Measurements from ENCODE around the gene RNF180.
"Not testable (repeated sequence)": the region's sequence is repeated elsewhere in the genome, so short reads cannot be mapped to it uniquely, and the experiment has no call there.

RNF180 gene

GRCh38 chr5:64285188-64286130, 119.8 kb downstream of the RNF180 start:
- Mint-ChIP-seq H3K9me3 (peaks cover 12% of the 10 kb centered on the region), H3K27me3 (no peaks in the 10 kb centered on the region), H3K4me1 (no peaks in the 10 kb centered on the region), H3K27ac (no peak overlapping the region), H3K36me3 (no peaks in the 10 kb centered on the region), H3K4me3 (no peak overlapping the region)
- CTCF ChIA-PET: no interaction called here
- no peak for DNase-seq

GRCh38 chr5:64286381-64286780, 120.7 kb downstream of the RNF180 start:
- Mint-ChIP-seq H3K4me1 (no peaks in the 10 kb centered on the region), H3K9me3 (peaks cover 10% of the 10 kb centered on the region)

GRCh38 chr5:64288496-64288895, 122.9 kb downstream of the RNF180 start:
- H3K36me3 Mint-ChIP-seq, H3K27me3 Mint-ChIP-seq, H3K4me3 Mint-ChIP-seq, DNase-seq, H3K4me1 Mint-ChIP-seq, CTCF ChIA-PET, H3K27ac Mint-ChIP-seq: not testable (repeated sequence)
- H3K9me3 Mint-ChIP-seq: peaks cover 15% of the 10 kb centered on the region

More at GRCh38 chr5:64286381-64286780, 120.7 kb downstream of the RNF180 start:
- CTCF ChIA-PET: no interaction called here
- H3K36me3 Mint-ChIP-seq: no peaks in the 10 kb centered on the region
- H3K27ac Mint-ChIP-seq: no peak overlapping the region
- H3K4me3 Mint-ChIP-seq: no peak overlapping the region
- DNase-seq: no peak
- H3K27me3 Mint-ChIP-seq: no peaks in the 10 kb centered on the region

- H3K4me1 Mint-ChIP-seq: no peaks in the 10 kb centered on the region
- no peak overlapping the region for H3K4me3 Mint-ChIP-seq
- no peaks in the 10 kb centered on the region for H3K36me3 Mint-ChIP-seq
- no peak for DNase-seq
- no peak overlapping the region for H3K27ac Mint-ChIP-seq
- peaks cover 12% of the 10 kb centered on the region for H3K9me3 Mint-ChIP-seq
- no peaks in the 10 kb centered on the region for H3K27me3 Mint-ChIP-seq
- CTCF ChIA-PET: no interaction called here
Observed at GRCh38 chr5:64292611-64293215, 127.1 kb downstream of the RNF180 start.

- H3K36me3 Mint-ChIP-seq: no peaks in the 10 kb centered on the region
- H3K27me3 Mint-ChIP-seq: no peaks in the 10 kb centered on the region
- CTCF ChIA-PET: no interaction called here
- no peak for DNase-seq
- H3K9me3 Mint-ChIP-seq: peaks cover 8% of the 10 kb centered on the region
- H3K27ac Mint-ChIP-seq: no peak overlapping the region
- H3K4me3 Mint-ChIP-seq: no peak overlapping the region
- no peaks in the 10 kb centered on the region for H3K4me1 Mint-ChIP-seq
Observed at GRCh38 chr5:64295101-64295500, 129.5 kb downstream of the RNF180 start.

GRCh38 chr5:64298586-64298985, 132.9 kb downstream of the RNF180 start:
- H3K9me3 Mint-ChIP-seq: no peaks in the 10 kb centered on the region
- CTCF ChIA-PET: no interaction called here
- DNase-seq: no peak
- H3K36me3 Mint-ChIP-seq: no peaks in the 10 kb centered on the region
- no peak overlapping the region for H3K4me3 Mint-ChIP-seq
- no peaks in the 10 kb centered on the region for H3K27me3 Mint-ChIP-seq
- no peaks in the 10 kb centered on the region for H3K4me1 Mint-ChIP-seq
- no peak overlapping the region for H3K27ac Mint-ChIP-seq

GRCh38 chr5:64299805-64300204, 134.2 kb downstream of the RNF180 start:
- Mint-ChIP-seq H3K27me3 (no peaks in the 10 kb centered on the region), H3K9me3 (no peaks in the 10 kb centered on the region), H3K36me3 (no peaks in the 10 kb centered on the region), H3K27ac (no peak overlapping the region), H3K4me3 (no peak overlapping the region), H3K4me1 (no peaks in the 10 kb centered on the region)
- no peak for DNase-seq
- CTCF ChIA-PET: no interaction called here

- Mint-ChIP-seq H3K4me1 (no peaks in the 10 kb centered on the region), H3K4me3 (no peak overlapping the region), H3K27me3 (no peaks in the 10 kb centered on the region), H3K36me3 (no peaks in the 10 kb centered on the region), H3K9me3 (no peaks in the 10 kb centered on the region), H3K27ac (no peak overlapping the region)
- no peak for DNase-seq
- CTCF ChIA-PET: interaction anchor here (1.3 kb wide), 1 partner anchor 10 kb away, joined by 3 read pairs; no protein-coding TSS in a partner anchor
Observed at GRCh38 chr5:64301566-64301965, 135.9 kb downstream of the RNF180 start.

- Mint-ChIP-seq H3K27ac (no peak overlapping the region), H3K4me3 (no peak overlapping the region), H3K36me3 (no peaks in the 10 kb centered on the region), H3K27me3 (no peaks in the 10 kb centered on the region), H3K9me3 (no peaks in the 10 kb centered on the region), H3K4me1 (no peaks in the 10 kb centered on the region)
- no peak for DNase-seq
- CTCF ChIA-PET: no interaction called here
Observed at GRCh38 chr5:64308135-64308534, 142.5 kb downstream of the RNF180 start.

- Mint-ChIP-seq H3K4me3 (no peak overlapping the region), H3K27me3 (no peaks in the 10 kb centered on the region), H3K9me3 (no peaks in the 10 kb centered on the region), H3K4me1 (no peaks in the 10 kb centered on the region), H3K27ac (no peak overlapping the region), H3K36me3 (no peaks in the 10 kb centered on the region)
- no peak for DNase-seq
- CTCF ChIA-PET: no interaction called here
Observed at GRCh38 chr5:64312491-64312890, 146.8 kb downstream of the RNF180 start.

GRCh38 chr5:64315778-64316177, 150.1 kb downstream of the RNF180 start:
- no peaks in the 10 kb centered on the region for H3K9me3 Mint-ChIP-seq
- no peaks in the 10 kb centered on the region for H3K4me1 Mint-ChIP-seq
- no peak overlapping the region for H3K27ac Mint-ChIP-seq
- CTCF ChIA-PET: no interaction called here
- no peaks in the 10 kb centered on the region for H3K36me3 Mint-ChIP-seq
- DNase-seq: no peak
- H3K27me3 Mint-ChIP-seq: no peaks in the 10 kb centered on the region
- H3K4me3 Mint-ChIP-seq: no peak overlapping the region

- H3K4me3 Mint-ChIP-seq: no peak overlapping the region
- DNase-seq: no peak
Observed at GRCh38 chr5:64318175-64318574, 152.5 kb downstream of the RNF180 start.

GRCh38 chr5:64323591-64323990, 157.9 kb downstream of the RNF180 start:
- H3K36me3 Mint-ChIP-seq: no peaks in the 10 kb centered on the region
- H3K4me1 Mint-ChIP-seq: no peaks in the 10 kb centered on the region
- H3K27ac Mint-ChIP-seq: no peak overlapping the region
- H3K4me3 Mint-ChIP-seq: no peak overlapping the region
- no peaks in the 10 kb centered on the region for H3K27me3 Mint-ChIP-seq
- CTCF ChIA-PET: no interaction called here
- DNase-seq: no peak
- H3K9me3 Mint-ChIP-seq: peaks cover 6% of the 10 kb centered on the region

More at GRCh38 chr5:64318175-64318574, 152.5 kb downstream of the RNF180 start:
- Mint-ChIP-seq H3K27ac (no peak overlapping the region), H3K9me3 (no peaks in the 10 kb centered on the region), H3K36me3 (no peaks in the 10 kb centered on the region), H3K4me1 (no peaks in the 10 kb centered on the region), H3K27me3 (no peaks in the 10 kb centered on the region)
- CTCF ChIA-PET: no interaction called here

- Mint-ChIP-seq H3K27ac (no peak overlapping the region), H3K9me3 (peaks cover 12% of the 10 kb centered on the region), H3K36me3 (no peaks in the 10 kb centered on the region), H3K4me3 (no peak overlapping the region), H3K4me1 (no peaks in the 10 kb centered on the region), H3K27me3 (no peaks in the 10 kb centered on the region)
- no peak for DNase-seq
- CTCF ChIA-PET: no interaction called here
Observed at GRCh38 chr5:64330728-64331231, 165.1 kb downstream of the RNF180 start.
